ENCODE results near the gene PGP.

PGP gene

DNA sequence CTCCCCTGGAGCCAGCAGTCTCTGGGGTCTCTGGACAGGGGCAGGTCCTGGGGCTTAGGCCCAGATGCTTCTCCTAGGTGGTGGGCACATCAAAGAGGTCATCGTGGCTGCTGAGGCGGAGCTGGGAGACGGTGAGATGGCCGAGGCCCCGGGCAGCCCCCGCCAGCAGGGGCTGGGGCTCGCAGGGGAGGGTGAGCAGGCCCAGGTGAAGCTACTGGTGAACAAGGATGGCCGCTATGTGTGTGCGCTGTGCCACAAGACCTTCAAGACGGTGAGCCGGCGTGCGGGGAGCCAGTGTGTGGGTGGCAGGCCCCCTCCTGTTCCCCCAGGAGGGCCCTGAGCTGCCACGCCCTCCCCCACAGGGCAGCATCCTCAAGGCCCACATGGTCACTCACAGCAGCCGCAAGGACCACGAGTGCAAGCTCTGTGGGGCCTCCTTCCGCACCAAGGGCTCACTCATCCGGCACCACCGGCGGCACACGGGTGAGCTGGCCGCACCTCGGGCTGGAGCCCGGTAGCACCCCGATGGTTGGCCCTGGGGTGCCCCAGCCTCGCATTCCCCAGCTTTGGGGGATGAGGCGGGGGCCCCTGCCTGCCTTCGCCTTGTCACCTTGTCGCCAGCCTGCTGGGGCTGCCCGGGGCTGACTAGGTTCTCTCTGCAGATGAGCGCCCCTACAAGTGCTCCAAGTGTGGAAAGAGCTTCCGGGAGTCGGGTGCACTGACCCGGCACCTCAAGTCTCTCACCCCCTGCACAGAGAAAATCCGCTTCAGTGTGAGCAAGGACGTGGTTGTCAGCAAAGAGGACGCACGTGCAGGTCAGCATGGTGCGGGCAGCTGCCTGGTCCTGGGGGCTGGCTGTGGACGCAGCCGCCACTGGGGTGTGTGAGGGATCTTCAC is 17.7 kb upstream of the PGP start:
- TF ChIP-seq, protein P1, sequence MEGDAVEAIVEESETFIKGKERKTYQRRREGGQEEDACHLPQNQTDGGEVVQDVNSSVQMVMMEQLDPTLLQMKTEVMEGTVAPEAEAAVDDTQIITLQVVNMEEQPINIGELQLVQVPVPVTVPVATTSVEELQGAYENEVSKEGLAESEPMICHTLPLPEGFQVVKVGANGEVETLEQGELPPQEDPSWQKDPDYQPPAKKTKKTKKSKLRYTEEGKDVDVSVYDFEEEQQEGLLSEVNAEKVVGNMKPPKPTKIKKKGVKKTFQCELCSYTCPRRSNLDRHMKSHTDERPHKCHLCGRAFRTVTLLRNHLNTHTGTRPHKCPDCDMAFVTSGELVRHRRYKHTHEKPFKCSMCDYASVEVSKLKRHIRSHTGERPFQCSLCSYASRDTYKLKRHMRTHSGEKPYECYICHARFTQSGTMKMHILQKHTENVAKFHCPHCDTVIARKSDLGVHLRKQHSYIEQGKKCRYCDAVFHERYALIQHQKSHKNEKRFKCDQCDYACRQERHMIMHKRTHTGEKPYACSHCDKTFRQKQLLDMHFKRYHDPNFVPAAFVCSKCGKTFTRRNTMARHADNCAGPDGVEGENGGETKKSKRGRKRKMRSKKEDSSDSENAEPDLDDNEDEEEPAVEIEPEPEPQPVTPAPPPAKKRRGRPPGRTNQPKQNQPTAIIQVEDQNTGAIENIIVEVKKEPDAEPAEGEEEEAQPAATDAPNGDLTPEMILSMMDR (IDR thresholded peaks at IDR 0.05; ENCODE audit: insufficient read depth, low read depth, low read length, missing control alignments), result no peak
- no peak for DNase-seq (ENCODE audit: low read depth)
- no peak overlapping the region for H3K4me3 ChIP-seq (ENCODE audit: low read depth, low read length)

DNA sequence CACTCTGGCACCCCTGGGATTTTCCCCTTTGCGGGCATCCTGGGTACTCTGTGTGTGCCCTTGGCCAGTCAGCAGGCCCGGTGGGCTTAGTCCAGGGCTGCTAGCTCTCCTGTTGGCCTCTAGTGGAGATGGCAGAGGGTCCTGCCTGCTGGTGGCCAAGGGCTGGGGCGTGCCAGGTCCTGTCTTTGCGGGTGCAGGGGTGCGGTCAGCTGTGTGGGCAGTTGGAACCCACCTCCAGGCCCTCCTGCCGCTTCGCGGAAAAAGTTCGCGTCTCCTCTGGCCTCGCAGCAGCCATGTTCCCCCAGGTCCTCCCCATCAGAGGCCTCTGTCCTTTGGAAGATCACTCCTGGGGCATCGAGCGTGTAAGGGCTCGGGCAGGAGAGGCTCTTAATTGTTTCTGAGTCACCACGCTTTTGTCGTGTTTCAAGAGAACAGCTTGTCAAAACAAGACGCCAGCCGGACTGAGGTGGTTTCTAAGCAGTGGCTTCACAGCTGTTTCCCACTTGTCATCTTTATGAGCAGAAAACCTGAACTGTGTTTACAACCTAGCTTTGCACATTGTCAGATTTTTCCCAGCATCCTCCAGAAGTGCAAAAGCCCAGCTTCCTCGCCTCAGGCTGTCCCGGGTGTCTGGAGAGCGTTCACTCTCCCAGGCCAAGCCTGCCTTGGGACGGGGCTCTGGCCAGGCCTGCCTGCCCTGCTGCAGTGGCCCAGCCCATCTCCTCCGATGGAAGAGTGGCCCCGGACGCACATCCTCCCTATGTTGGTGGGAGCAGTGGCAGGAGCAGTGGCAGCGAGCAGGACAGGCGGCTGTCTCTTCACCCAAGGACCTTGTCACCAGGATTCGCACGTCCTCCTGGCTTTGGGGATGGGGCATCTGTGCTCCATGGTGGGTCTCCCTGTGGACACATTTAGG is 16.6 kb upstream of the PGP start:
- no peak overlapping the region for H3K4me3 ChIP-seq (ENCODE audit: low read depth, low read length)
- TF ChIP-seq, protein P1 (IDR thresholded peaks at IDR 0.05; ENCODE audit: insufficient read depth, low read depth, low read length, missing control alignments), result no peak
- no peak for DNase-seq (ENCODE audit: low read depth)

DNA sequence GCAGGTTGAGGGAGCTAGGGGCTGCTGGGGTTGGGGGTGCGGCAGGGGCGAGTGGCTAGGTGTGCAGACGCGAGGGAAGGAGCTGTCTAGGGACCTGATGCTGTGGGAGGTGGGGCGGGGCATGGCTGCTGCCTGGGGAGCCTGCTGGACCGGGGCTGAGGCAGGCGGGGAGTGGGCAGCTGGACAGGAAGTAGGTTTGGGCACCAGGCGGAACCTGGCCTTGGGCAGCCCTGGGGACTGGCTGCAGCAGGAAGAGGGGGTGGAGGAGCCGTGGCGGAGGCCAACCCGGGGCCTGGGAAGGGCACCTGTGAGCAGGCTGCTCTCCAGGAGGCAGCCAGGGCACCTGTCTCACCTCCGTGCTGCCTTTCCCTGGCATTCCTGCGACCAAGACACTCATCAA is 15.7 kb upstream of the PGP start:
- no peak overlapping the region for H3K4me3 ChIP-seq (ENCODE audit: low read depth, low read length)
- TF ChIP-seq, protein P1 (IDR thresholded peaks at IDR 0.05; ENCODE audit: insufficient read depth, low read depth, low read length, missing control alignments), result no peak
- no peak for DNase-seq (ENCODE audit: low read depth)

DNA sequence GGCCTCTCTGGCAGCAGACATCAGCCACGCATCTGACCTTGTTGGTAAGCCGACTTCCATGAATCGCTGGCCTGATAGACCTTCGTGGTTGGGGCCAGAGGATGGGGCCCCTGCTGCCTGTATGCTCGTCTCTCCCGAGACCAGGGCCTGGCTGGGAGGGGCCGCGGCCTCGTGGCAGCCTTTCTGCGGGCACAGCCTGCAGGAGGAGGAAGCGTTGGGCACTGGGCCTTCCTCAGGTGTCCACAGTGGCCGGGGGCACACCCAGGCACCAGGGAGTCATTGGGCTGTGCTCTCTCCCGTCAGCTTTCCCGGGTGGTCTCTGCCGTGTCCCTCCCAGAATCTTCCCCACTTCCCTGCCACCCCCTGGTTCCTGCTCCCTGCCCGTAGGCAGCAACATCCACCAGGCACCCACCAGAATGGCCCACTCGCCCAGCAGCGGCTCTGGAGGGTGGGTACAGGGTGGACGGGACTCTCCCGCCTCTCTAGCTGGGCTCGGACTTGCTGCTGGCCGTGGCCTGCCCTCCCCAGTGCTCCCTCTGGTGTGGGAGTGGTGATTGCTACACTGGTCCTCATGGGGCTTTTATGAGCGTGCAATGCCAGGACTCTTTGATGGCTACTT is 15.1 kb upstream of the PGP start:
- no peak for DNase-seq (ENCODE audit: low read depth)
- TF ChIP-seq, protein P1 (IDR thresholded peaks at IDR 0.05; ENCODE audit: insufficient read depth, low read depth, low read length, missing control alignments), result no peak
- H3K4me3 ChIP-seq (ENCODE audit: low read depth, low read length), result no peak overlapping the region

DNA sequence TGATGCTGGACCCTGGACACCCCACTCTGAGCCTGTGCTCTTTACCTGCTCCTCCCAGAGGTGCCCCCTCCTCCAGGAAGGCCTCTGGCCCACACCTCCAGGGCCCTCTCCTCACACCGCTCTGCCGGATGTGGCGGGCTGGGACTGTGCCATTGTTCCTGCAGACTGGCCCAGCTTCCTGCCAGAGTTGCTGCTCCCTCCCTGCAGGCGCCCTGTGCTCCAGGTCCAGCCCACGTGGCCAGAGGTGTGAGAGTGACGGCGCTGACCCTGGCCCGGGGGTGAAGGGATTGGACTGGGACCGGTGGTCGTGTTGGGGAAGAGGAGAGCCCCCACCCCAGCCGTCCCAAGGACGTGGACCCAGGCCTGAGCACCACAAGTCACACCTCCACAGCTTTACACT is 14.5 kb upstream of the PGP start:
- H3K4me3 ChIP-seq (ENCODE audit: low read depth, low read length), result no peak overlapping the region
- TF ChIP-seq, protein P1 (IDR thresholded peaks at IDR 0.05; ENCODE audit: insufficient read depth, low read depth, low read length, missing control alignments), result no peak
- DNase-seq (ENCODE audit: low read depth), result no peak

DNA sequence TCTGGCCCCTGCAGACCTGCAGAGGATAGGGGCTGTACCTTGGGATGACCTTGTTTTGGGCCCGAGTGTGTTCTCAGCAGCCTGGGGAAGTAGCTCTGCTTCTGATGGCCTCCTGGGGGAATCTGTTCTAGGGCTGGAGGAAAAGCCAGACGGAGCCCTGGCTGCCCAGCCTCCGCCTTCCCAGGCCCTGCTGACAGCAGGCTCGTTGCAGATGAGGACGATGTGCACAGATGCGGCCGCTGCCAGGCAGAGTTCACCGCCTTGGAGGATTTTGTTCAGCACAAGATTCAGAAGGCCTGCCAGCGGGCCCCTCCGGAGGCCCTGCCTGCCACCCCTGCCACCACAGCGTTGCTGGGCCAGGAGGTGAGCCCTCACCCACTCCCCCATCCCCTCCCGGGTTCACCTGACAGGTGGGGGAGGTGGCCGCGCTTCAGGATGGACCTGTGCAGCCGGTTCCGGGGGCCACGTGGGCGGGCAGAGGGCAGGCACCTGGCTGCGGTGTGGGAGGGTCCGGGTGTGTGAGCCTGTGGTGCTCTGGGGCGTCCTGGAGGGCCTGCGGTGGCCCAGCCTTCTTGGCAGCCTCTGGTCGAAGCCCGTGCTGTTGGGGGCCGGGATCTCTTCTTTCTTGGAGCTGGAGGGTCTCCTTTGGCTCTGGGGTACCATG is 13.7 kb upstream of the PGP start:
- no peak for DNase-seq (ENCODE audit: low read depth)
- no peak overlapping the region for H3K4me3 ChIP-seq (ENCODE audit: low read depth, low read length)
- TF ChIP-seq, protein P1 (IDR thresholded peaks at IDR 0.05; ENCODE audit: insufficient read depth, low read depth, low read length, missing control alignments), result no peak

All from GM12865 (cell line).